Hepatic stellate cell (primary cell): ENCODE measurements around the gene SLFN12.
"Not testable (repeated sequence)": the region's sequence is repeated elsewhere in the genome, so short reads cannot be mapped to it uniquely, and the experiment has no call there.

Source experiments
- DNase-seq: peaks from one replicate; pipeline ENCODE4 v3.0.0; 2011; ENCODE audit warnings: low spot score

Gene SLFN12

GRCh38 chr17:35432176-35433074, at the start of gene SLFN12:
Gene SLFN12 (minus strand): TSS chr17:35432500. CDS start chr17:35423028, 9,472 bp downstream.
- peak; percentile 78 for DNase-seq

GRCh38 chr17:35479271-35479670, 47.0 kb upstream of the SLFN12 start:
- no peak for DNase-seq

GRCh38 chr17:35477248-35477647, 44.9 kb upstream of the SLFN12 start:
- DNase-seq, result no peak

GRCh38 chr17:35476283-35476820, 44.1 kb upstream of the SLFN12 start:
- no peak for DNase-seq

- DNase-seq, result no peak
Measured at GRCh38 chr17:35468475-35468874, 36.2 kb upstream of the SLFN12 start.

GRCh38 chr17:35467824-35468223, 35.5 kb upstream of the SLFN12 start:
- no peak for DNase-seq

- no peak for DNase-seq
Measured at GRCh38 chr17:35460354-35460851, 28.1 kb upstream of the SLFN12 start.

- not testable (repeated sequence) for DNase-seq
Measured at GRCh38 chr17:35454035-35454434, 21.7 kb upstream of the SLFN12 start.

GRCh38 chr17:35453171-35453570, 20.9 kb upstream of the SLFN12 start:
- no peak for DNase-seq

GRCh38 chr17:35449371-35449931, 17.2 kb upstream of the SLFN12 start:
- no peak for DNase-seq

- no peak for DNase-seq
Measured at GRCh38 chr17:35448899-35449227, 16.6 kb upstream of the SLFN12 start.

- DNase-seq, result peak; percentile 20
Measured at GRCh38 chr17:35448214-35448898, 16.1 kb upstream of the SLFN12 start, which contains the start of gene SLFN13. Gene SLFN13 (minus strand): TSS chr17:35448766. CDS start chr17:35445680, 3,086 bp downstream.

- DNase-seq, result no peak
Measured at GRCh38 chr17:35447499-35447898, 15.2 kb upstream of the SLFN12 start.

- DNase-seq, result no peak
Measured at GRCh38 chr17:35438433-35438832, 6.1 kb upstream of the SLFN12 start.

- DNase-seq, result peak; percentile 89
Measured at GRCh38 chr17:35433075-35433894, 985 bp upstream of the SLFN12 start.

- DNase-seq, result no peak
Measured at GRCh38 chr17:35429702-35430101, 2.6 kb downstream of the SLFN12 start.

- no peak for DNase-seq
Measured at GRCh38 chr17:35428229-35428628, 4.1 kb downstream of the SLFN12 start.

GRCh38 chr17:35423761-35424160, 8.5 kb downstream of the SLFN12 start:
- no peak for DNase-seq

GRCh38 chr17:35421069-35421468, 11.2 kb downstream of the SLFN12 start:
- DNase-seq, result not testable (repeated sequence)

GRCh38 chr17:35416659-35417058, 15.6 kb downstream of the SLFN12 start:
- DNase-seq, result no peak

GRCh38 chr17:35414707-35415106, 17.6 kb downstream of the SLFN12 start:
- not testable (repeated sequence) for DNase-seq
